ENCODE measurements around the gene ZFP90. TPM values are rescaled to one million over a fixed set of nuclear protein-coding genes. Genes with fewer than 3 reads are reported as not detected.
"Not testable (repeated sequence)": the region's sequence is repeated elsewhere in the genome, so short reads cannot be mapped to it uniquely, and the experiment has no call there.

The ZFP90 gene
- total RNA-seq, 1 donor from 2014 or later: 24.2 TPM

- no peak for DNase-seq (ENCODE audit: low spot score)
Observed at GRCh38 chr16:68517606-68518166, 21.4 kb upstream of the ZFP90 start.

- no peak for DNase-seq (ENCODE audit: low spot score)
Observed at GRCh38 chr16:68519225-68519745, 19.8 kb upstream of the ZFP90 start.

GRCh38 chr16:68520649-68521086 lies 18.4 kb upstream of the ZFP90 start:
- DNase-seq (ENCODE audit: low spot score): peak; percentile 89

GRCh38 chr16:68524069-68524820 lies 14.8 kb upstream of the ZFP90 start:
- DNase-seq (ENCODE audit: low spot score): no peak

- no peak for DNase-seq (ENCODE audit: low spot score)
Observed at GRCh38 chr16:68526143-68526781, 12.8 kb upstream of the ZFP90 start.

- no peak for DNase-seq (ENCODE audit: low spot score)
Observed at GRCh38 chr16:68526782-68527145, 12.3 kb upstream of the ZFP90 start.

- DNase-seq (ENCODE audit: low spot score): no peak
Observed at GRCh38 chr16:68528233-68528632, 10.9 kb upstream of the ZFP90 start.

- peak; percentile 93 for DNase-seq (ENCODE audit: low spot score)
Observed at GRCh38 chr16:68528686-68529379, 10.3 kb upstream of the ZFP90 start.

GRCh38 chr16:68529608-68529930 lies 9.5 kb upstream of the ZFP90 start:
- no peak for DNase-seq (ENCODE audit: low spot score)

GRCh38 chr16:68529931-68530701 lies 9.0 kb upstream of the ZFP90 start:
- DNase-seq (ENCODE audit: low spot score): peak; percentile 92

GRCh38 chr16:68533937-68534336 lies 5.2 kb upstream of the ZFP90 start:
- DNase-seq (ENCODE audit: low spot score): no peak

GRCh38 chr16:68535331-68535730 lies 3.8 kb upstream of the ZFP90 start:
- DNase-seq (ENCODE audit: low spot score): no peak

- no peak for DNase-seq (ENCODE audit: low spot score)
Observed at GRCh38 chr16:68539711-68540239, 684 bp downstream of the ZFP90 start.

- DNase-seq (ENCODE audit: low spot score): no peak
Observed at GRCh38 chr16:68548947-68549346, 9.9 kb downstream of the ZFP90 start.

- DNase-seq (ENCODE audit: low spot score): no peak
Observed at GRCh38 chr16:68553186-68553585, 14.1 kb downstream of the ZFP90 start.

- DNase-seq (ENCODE audit: low spot score): not testable (repeated sequence)
Observed at GRCh38 chr16:68560341-68560740, 21.2 kb downstream of the ZFP90 start.

- no peak for DNase-seq (ENCODE audit: low spot score)
Observed at GRCh38 chr16:68563631-68564381, 24.7 kb downstream of the ZFP90 start.

GRCh38 chr16:68564382-68564985 lies 25.4 kb downstream of the ZFP90 start:
- DNase-seq (ENCODE audit: low spot score): no peak

- no peak for DNase-seq (ENCODE audit: low spot score)
Observed at GRCh38 chr16:68574479-68574878, 35.4 kb downstream of the ZFP90 start.

GRCh38 chr16:68575082-68575481 lies 36.0 kb downstream of the ZFP90 start:
- DNase-seq (ENCODE audit: low spot score): no peak
